ENCODE data around the gene HNRNPUL2.

DNA sequence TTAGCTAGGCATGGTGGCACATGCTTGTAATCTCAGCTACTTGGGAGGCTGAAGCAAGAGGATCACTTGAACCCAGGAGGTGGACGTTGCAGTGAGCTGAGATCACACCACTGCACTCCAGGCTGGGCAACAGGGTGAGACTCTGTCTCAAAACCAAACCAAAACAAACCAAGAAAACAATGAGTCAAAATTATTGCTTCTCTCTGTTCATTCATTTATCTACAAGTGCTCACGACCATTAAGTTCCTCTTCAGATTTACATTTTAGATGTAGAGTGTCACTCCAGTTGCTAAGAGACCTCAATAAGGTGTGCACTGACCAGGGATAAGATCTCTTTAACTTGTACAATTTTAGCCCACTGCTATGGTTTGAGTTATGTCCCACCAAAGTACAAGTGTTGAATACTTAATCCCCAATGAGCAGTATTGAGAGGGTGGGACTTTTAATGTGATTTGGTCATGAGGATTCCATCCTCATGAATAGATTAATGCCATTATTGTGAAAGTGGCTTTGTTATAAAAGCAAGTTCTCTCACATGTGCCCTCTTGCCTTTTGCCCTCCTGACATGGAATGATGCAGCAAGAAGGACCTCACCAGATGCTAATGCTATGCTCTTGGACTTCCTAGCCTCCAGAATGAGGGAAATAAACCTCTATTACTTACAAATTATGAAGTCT is 7.8 kb downstream of the HNRNPUL2 start:
- TF ChIP-seq CTCF (IDR thresholded peaks at IDR 0.05; ENCODE audit: insufficient read depth, low read length, poor library complexity, severe bottlenecking) (no peak), EZH2phosphoT487 (conservative IDR thresholded peaks at IDR 0.05; ENCODE audit: low read length) (no peak)

Measured in SU-DHL-6 (cell line).